ENCODE measurements around the gene SORCS1.

DNA sequence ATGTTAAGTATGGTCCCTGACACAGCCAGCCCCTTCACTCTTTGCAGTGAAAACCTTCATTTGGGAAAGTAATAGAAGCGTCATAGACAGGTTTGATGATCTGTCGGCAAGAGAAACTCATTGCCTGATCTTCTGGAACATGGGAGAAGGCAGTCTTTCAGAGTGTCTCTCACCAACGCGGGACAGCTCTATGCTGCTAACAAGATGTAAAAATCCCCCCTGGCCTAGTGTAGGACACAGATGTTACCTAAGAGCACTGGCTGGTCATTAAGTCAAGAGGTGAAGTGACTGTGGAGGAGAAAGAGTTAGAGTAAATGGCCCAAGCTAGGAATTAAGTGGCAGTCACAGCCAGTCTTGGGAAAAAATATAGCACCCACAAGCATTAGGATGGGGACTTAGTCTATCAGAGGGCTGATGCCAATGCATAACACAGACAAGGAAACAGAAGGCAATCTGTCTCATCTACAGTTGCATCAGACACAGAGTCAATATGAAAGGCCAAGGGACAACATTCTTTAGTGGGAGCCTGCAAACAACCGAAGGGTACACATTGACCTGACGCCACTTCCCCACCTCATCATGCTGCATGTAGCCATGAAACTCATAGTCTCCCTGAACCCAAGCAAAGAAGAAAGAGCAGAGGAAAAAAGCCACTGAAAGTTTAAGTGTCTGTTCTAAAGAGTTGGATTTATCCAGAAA, 69.5 kb downstream of the SORCS1 start:
- TF ChIP-seq GLI4 (CRISPR knock-in tag; IDR thresholded peaks at IDR 0.05; ENCODE audit: borderline replicate concordance) (no peak), YY1 (IDR thresholded peaks at IDR 0.05; ENCODE audit: insufficient read depth, insufficient replicate concordance, low read depth, low read length) (no peak), BRD4 (CRISPR knock-in tag; IDR thresholded peaks at IDR 0.05) (no peak), REST (IDR thresholded peaks at IDR 0.05; ENCODE audit: borderline replicate concordance in 1 of 2, low read depth in 1 of 2, low read length in 2 of 2) (no peak), PAXIP1 (CRISPR knock-in tag; conservative IDR thresholded peaks at IDR 0.05) (no peak), MAZ (IDR thresholded peaks at IDR 0.05; ENCODE audit: borderline replicate concordance, low read depth, low read length) (no peak), MAZ (CRISPR knock-in tag; IDR thresholded peaks at IDR 0.05; ENCODE audit: low read depth) (no peak), HMG20B (CRISPR knock-in tag; conservative IDR thresholded peaks at IDR 0.05) (no peak)
- TF ChIP-seq, protein P1, sequence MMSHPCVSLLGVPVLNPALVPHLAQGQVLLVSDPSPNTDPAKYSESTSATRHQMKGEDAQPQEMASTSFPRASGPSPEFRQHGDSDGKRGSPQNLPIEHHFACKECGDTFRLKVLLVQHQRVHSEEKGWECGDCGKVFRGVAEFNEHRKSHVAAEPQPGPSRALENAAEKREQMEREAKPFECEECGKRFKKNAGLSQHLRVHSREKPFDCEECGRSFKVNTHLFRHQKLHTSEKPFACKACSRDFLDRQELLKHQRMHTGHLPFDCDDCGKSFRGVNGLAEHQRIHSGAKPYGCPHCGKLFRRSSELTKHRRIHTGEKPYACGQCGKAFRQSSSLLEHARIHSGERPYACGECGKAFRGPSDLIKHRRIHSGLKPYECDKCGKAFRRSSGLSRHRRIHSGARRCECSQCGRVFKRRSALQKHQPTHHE (CRISPR knock-in tag; IDR thresholded peaks at IDR 0.05; ENCODE audit: borderline replicate concordance), result no peak

All from HepG2 (cell line).